ENCODE measurements around the gene ETV7.

Gene ETV7

DNA sequence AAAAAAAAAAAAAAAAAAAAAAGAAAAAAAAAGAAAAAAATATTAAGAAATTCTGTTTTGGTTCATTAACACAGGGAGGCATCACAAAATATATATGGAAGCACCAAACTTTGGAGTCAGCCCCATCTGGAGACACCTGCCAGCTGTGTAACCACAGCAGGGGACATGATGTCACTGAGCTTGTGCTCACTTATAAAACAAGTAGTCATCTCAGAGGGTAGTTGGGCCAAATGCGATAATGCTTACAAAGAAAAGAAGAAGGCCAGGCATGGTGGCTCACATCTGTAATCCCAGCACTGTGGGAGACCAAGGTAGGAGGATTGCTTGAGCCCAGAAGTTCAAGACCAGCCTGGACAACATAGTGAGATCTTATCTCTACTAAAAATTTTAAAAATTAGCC, 49.7 kb downstream of the ETV7 start:
- no peak for DNase-seq

DNA sequence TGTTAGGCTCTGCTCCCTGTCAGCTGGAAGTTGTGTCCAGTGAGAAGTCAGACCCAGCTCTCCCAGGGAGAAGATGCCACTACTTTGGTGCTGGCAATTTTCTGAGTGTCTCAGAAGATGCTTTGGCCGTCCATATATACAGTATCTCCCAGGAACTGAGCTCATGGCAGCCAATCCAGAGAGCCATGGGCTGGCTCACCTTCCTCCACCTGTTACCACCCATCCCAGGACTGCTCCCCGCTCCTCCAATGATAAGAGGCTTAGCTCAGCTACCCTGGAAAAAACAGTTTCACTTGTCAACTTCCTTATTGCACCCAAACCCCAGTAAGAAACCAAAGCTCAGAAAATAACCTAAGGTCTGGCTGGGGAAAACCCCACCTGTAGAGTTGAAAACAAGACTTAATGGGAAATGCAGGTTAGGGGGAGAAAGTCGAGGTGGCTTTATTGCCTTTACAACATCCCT, 50.7 kb downstream of the ETV7 start, which contains the start of gene BNIP5:
Gene BNIP5, minus strand, starts transcription at position 110 of the 463 bp plus-strand sequence. CDS start 6,198 bp downstream, outside the sequence.
- DNase-seq = no peak

- no peak for DNase-seq
Measured at GRCh38 chr6:36336208-36336710, 51.2 kb downstream of the ETV7 start.

DNA sequence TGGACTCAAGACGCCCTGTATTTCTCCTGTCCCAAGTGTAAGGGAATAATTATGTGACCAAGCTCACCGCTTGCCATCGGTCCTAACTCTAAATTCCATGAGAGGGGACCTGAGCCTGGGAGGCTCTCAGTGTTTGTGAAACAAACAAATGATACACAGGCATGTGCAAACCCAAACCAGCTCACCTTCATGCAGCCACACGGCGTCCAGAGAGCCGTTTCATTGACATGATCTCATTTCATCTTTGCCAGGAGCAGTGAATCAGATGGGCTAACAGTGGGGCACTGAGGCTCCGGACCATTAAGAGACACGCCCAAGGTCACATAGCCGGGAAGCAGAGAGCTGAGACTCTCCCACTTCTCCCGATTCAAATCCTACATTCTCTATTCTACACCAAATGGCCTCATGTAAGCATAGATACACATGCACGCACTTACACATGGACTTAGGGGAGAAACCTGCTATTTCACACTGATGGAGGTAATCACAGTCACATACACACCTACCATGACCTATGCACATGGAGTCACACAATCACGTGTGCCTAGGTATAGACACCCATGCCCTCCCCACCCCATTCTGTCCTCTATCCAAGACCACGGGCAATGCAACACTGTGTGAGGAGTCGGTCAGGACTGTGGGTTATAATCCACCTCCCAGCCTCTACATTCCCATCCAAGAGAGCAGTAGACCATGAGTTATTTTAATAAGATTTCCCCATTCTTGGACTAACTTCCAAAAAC, 51.8 kb downstream of the ETV7 start:
- no peak for DNase-seq

DNA sequence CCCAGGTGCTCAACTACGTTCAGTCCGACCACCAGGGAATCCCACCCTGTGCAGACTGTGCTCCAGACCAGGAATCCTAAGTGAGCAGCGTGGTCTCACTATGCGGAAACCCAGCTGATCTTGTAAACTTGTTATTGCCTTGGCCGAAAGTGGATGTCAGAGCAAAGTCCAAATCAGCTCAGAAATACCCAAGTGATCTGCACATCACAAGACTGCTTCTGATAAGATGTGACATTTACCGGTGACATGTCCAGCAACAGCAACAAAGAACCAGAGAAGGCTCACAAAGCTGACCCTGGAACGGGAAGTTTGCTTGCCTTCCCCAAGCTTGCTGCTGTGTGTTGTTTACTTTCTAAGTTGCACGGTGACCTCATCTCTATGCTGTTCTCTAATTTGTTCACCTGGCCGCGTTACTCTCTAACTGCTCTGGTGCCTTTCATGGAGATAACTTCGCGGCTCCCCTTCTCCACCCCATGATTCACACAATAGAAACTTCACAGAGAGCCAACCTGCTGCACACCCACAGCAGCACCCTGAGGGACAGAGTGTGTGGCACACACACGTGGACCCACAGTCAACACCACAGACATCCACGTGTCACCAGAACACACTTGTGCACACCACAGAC, 52.5 kb downstream of the ETV7 start:
- DNase-seq = no peak

GRCh38 chr6:36333931-36334725, 53.3 kb downstream of the ETV7 start:
- DNase-seq = peak; percentile 20

- no peak for DNase-seq
Measured at GRCh38 chr6:36333171-36333895, 54.1 kb downstream of the ETV7 start.

GRCh38 chr6:36331381-36331780, 56.1 kb downstream of the ETV7 start:
- no peak for DNase-seq

- DNase-seq = no peak
Measured at GRCh38 chr6:36330366-36330765, 57.1 kb downstream of the ETV7 start.

- no peak for DNase-seq
Measured at GRCh38 chr6:36329798-36330291, 57.6 kb downstream of the ETV7 start.

DNA sequence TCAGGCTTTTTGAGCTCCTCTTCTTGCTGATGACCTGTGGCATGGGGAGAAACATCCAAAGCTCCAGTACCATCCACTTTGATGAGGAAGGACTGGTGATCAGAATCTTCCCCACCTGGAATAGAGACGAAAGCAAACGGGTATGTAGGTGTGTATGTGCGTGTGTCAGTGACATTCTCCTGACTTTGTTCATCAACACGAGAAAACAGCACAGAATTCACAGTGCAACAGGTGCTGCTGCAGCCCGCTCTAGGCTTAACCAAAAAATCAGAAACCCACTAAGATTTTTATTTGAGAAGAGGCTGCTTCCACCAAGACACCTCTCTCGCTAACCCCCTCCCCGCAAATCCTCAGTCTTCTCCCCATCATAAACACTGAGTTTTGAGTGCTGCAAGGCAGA, 58.9 kb downstream of the ETV7 start:
- no peak for DNase-seq

DNA sequence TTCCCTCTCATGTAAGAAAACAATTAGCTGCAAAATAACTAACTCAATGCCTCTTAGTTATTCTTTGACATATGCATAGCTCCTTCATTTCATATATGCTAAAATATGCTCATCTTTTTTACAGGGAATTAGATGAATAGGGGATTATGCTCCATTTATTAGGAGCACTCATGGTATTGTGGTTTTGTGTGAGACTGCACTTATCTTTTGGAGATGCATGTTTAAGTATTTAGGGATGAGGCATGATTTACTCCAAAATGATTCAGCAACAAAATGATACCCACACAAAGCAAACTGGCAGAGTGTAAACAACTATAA, 59.6 kb downstream of the ETV7 start:
- DNase-seq = no peak

DNA sequence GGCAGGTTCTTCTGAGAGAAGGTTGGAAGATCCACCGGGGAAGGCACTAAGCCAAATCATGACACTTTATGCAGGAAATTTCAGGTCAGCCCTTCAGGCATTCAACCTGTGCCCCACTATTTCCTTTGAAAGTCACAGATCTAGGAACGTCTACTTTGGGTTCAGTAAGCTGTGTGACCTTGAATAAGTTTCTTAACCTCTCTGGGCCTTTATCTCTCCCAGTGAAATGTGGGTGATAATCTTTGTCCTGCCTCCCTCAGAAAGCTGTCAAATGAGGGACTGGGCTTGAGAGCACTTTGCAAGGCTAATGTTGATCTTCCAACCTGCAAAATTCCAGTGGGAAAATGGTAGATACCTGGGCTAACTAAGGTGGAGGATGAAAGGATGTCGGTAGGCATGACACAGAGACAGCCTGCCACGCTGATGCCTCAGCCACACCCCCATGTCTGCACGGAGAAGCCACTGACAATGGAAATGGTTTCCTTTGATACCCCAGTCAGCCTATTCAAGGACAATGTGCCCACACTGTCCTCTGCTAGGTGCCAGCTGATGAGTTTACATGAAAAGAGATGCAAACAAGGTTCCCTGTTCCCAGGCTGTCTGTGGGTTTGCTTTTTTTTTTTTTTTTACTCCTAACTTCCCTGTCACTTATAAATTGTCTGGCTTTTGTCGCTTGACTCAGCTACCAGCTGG, 60.1 kb downstream of the ETV7 start:
- no peak for DNase-seq

DNA sequence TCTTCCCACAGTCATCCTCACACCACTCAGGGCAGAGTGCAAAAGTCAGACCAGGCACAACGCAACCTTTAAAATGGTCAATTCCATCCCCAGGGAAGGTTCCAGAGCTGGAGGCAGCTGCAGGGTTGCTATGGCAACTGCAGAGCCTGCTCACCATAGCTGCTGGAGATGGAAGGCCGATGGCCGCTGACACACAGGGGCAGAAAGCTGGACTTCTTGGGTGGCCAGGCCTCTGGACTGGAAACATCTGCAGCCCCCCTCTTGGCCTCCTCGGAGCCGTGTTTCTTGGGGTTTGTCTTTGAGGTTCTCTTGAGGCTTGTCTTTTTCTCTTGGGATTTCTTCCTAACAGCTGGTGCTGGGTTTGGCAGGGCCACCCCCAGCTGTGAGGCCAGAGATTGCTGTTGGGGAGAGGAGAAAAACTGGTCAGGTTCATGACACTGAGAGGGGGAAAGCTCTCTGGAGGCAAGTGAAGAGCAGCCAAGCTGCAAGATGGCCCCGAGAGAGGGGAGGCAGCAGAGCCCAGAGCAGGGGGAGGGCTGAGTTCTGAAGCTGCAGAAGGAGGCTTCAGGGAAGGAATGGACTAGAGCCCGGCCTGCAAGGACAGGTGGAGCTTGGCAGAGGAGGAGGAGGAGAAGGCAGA, 61.0 kb downstream of the ETV7 start:
- DNase-seq = no peak

- no peak for DNase-seq
Measured at GRCh38 chr6:36324715-36325114, 62.8 kb downstream of the ETV7 start.

DNA sequence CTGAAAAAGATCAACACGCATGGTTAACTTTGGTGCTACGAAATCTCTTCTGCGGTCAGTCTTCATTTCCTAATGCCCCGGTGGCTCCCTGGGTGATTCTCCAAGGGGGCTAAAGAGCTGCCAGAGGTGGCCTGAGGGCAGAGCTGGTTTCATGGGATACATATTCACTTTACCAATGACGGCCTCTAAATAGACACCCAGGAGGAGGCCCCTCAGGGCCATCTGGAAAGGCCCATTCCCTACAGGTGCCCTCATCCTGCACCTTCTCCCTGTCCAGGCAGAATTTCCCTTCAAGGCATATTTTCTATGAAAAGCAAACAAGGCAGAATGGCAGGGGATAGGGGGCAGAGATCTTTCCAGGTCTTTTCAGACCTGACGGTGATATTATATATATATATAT, 63.3 kb downstream of the ETV7 start:
- DNase-seq = no peak

- DNase-seq = peak; percentile 21
Measured at GRCh38 chr6:36323062-36323461, 64.4 kb downstream of the ETV7 start.

- no peak for DNase-seq
Measured at GRCh38 chr6:36322591-36322990, 64.9 kb downstream of the ETV7 start.

DNA sequence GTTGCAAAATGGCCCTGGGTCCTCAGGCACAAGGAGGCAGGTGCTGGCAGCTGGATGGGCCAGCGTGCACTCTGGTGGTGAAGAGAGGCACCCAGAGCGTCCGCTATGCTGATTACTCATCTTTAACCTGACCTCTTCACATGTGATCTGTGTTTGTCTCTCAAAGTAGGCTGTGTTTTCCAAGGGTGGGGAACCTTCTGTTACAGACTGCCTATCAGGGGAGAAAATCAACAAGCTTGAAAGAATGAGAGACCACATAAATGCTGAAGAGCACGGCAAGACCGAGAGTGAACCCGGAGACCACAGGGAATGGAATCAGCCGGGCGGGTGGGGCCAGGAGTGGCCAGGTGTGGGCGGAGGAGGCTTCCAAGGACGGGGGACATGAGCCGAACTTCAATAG, 67.0 kb downstream of the ETV7 start:
- no peak for DNase-seq

GRCh38 chr6:36319821-36320220, 67.6 kb downstream of the ETV7 start:
- DNase-seq = no peak

GRCh38 chr6:36319436-36319762, 68.1 kb downstream of the ETV7 start:
- DNase-seq = no peak

All from EL (cell line).